ENCODE measurements around the gene AEBP1. TPM values are rescaled to one million over a fixed set of nuclear protein-coding genes. Genes with fewer than 3 reads are reported as not detected.

AEBP1 gene
- total and polyA plus RNA-seq, 3 donors from 2014 or later, result 74.5 to 168 (median 102) TPM

DNA sequence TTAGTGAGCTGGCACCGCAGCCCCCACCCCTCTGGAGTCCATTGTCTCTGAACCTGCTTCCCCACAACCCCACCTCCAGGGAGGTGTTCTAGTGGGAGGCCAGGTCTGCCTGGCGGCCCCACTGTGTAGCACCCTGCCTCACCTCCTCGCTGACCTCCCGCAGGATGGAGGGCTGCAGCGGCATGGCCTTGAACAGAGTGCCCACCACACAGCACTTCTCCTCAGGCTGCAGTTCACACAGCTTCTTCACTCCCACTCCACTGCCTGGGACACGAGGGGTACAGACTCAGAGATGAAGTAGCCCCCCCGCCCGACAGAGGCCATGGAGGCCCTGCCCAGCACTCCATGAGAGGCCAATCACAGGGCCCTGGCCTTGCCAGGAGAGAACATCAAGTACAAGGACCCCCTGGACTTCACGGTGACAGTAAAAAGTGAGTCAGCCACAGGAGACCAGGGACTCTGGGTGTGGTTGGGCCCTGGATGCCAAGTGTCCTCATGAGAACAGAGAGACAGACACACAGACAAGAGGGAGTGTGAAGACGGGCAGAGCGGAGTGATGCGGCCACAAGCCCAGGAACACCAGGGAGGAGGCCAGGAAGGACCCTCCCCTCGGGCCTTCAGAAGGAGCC is 13.8 kb downstream of the AEBP1 start:
- 81 to 89% methylated on average over 7 to 13 of the region's 13 CpGs for WGBS, 2 donors
- no peaks in the 10 kb centered on the region for H3K27me3 ChIP-seq
- H3K36me3 ChIP-seq (ENCODE audit: low read depth, missing control alignments), result no peaks in the 10 kb centered on the region
- TF ChIP-seq, protein P1, sequence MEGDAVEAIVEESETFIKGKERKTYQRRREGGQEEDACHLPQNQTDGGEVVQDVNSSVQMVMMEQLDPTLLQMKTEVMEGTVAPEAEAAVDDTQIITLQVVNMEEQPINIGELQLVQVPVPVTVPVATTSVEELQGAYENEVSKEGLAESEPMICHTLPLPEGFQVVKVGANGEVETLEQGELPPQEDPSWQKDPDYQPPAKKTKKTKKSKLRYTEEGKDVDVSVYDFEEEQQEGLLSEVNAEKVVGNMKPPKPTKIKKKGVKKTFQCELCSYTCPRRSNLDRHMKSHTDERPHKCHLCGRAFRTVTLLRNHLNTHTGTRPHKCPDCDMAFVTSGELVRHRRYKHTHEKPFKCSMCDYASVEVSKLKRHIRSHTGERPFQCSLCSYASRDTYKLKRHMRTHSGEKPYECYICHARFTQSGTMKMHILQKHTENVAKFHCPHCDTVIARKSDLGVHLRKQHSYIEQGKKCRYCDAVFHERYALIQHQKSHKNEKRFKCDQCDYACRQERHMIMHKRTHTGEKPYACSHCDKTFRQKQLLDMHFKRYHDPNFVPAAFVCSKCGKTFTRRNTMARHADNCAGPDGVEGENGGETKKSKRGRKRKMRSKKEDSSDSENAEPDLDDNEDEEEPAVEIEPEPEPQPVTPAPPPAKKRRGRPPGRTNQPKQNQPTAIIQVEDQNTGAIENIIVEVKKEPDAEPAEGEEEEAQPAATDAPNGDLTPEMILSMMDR (IDR thresholded peaks at IDR 0.05), result no peak
- TF ChIP-seq POLR2A (IDR thresholded peaks at IDR 0.05), result no peak
- no peaks in the 10 kb centered on the region for H3K9me3 ChIP-seq
- DNase-seq, result no peak
- no peak overlapping the region for H3K4me3 ChIP-seq
- intact Hi-C loops (cut with DNase I; ENCODE audit: low total_unique reads), result no loop called here
- peaks cover 8% of the 10 kb centered on the region for H3K4me1 ChIP-seq
- no peak overlapping the region for H3K27ac ChIP-seq

DNA sequence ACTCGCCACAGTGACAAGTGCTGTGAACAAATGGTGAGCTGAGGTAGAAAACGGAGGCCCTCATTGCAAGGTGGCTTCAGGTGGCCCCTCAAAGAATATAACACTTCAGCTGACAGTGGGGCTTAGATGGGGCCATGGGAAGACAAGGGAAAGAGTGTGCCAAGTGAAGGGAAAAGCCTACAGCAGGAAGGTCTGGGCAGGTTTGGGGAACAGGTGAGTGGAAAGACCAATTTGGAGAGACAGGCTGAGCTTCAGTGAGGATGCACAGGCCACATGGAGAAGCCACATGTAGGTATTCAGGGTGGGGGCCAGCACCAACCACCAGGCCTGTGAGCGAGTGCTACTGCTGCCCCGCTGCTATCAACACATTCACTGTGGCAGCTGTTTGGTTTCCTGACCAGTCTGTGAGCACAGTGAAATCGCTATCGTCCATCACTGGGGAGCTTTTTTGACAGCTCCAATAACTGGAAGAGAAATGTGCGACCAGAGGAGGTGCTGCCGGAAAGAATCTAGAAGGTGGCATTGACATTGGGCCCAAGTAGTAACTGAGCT is 15.8 kb downstream of the AEBP1 start:
- Histone ChIP-seq H3K4me1 (peaks cover 8% of the 10 kb centered on the region), H3K4me3 (no peak overlapping the region), H3K27me3 (no peaks in the 10 kb centered on the region), H3K36me3 (ENCODE audit: low read depth, missing control alignments) (no peaks in the 10 kb centered on the region), H3K9me3 (no peaks in the 10 kb centered on the region), H3K27ac (no peak overlapping the region)
- no peak for TF ChIP-seq POLR2A (IDR thresholded peaks at IDR 0.05)
- TF ChIP-seq, protein P1 (IDR thresholded peaks at IDR 0.05), result no peak
- intact Hi-C loops (cut with DNase I; ENCODE audit: low total_unique reads), result no loop called here
- WGBS, 2 donors, result 91 to 93% methylated on average over 8 of the region's 8 CpGs
- DNase-seq, result no peak

DNA sequence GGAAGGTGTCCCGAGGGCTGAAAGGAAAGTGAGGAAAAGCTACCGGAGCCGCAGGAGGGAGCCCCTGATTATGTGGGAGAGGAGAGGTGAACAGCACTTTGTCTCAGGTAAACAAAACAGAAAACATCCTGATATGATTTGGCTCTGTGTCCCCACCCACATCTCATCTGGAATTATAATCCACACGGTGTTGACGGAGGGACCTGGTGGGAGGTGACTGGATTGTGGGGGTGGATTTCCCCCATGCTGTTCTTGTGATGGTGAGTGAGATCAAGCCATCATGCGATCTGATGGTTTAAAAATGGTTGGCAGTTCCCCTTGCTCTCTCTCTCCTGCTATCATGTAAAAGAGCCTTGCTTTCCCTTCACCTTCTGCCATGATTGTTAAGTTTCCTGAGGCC is 16.2 kb downstream of the AEBP1 start:
- Histone ChIP-seq H3K4me3 (no peak overlapping the region), H3K9me3 (no peaks in the 10 kb centered on the region), H3K27me3 (no peaks in the 10 kb centered on the region), H3K36me3 (ENCODE audit: low read depth, missing control alignments) (no peaks in the 10 kb centered on the region), H3K4me1 (peaks cover 8% of the 10 kb centered on the region), H3K27ac (no peak overlapping the region)
- 88 to 93% methylated on average over 6 of the region's 6 CpGs for whole genome bisulfite sequencing, 2 donors
- no peak for DNase-seq
- intact Hi-C loops (cut with DNase I; ENCODE audit: low total_unique reads), result no loop called here
- TF ChIP-seq, protein P1 (IDR thresholded peaks at IDR 0.05), result no peak

DNA sequence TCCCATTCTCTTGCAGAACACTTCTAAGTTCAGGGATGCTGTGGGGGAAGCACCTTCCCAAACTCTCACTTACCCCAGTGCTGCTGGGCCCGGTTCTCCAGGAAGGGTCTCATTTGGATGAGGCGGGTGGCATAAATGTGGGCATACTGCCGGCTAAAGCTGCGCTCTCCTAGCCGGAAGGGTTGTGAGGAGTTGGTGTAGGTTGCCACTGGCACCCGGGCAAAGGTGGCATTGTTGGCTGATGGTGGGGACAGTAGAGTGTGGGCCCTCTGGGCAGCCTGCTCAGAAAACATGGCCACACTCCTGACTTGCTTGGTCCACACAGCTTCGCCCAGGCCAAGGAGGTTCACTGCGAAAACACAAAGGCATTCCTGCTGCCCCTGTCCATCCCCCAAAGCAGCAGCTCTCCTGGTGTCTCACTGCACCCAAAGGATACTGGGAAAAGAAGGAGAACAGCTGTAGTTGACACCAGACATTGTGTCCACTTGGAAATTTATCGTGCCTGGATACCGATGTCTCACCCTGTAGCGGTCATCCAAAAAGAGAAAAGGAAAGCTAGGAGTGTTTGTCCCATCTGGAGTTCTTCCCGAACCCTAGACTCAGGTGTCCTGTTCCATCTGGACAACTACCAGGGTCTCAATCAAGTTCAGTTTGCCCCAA is 17.7 kb downstream of the AEBP1 start:
- Histone ChIP-seq H3K27me3 (no peaks in the 10 kb centered on the region), H3K9me3 (no peaks in the 10 kb centered on the region), H3K4me3 (no peak overlapping the region), H3K4me1 (peaks cover 8% of the 10 kb centered on the region), H3K27ac (no peak overlapping the region), H3K36me3 (ENCODE audit: low read depth, missing control alignments) (no peaks in the 10 kb centered on the region)
- TF ChIP-seq, protein P1 (IDR thresholded peaks at IDR 0.05), result no peak
- TF ChIP-seq POLR2A (IDR thresholded peaks at IDR 0.05), result no peak
- 89 to 95% methylated on average over 11 to 12 of the region's 12 CpGs for WGBS, 2 donors
- no peak for DNase-seq
- intact Hi-C loops (cut with DNase I; ENCODE audit: low total_unique reads), result no loop called here

All from testis (tissue), 3 donors.